Stromal cell of bone marrow (primary cell): Measurements from ENCODE around the gene CSF1R.

ENCODE experiments used
- DNase-seq: peaks from one replicate; pipeline ENCODE4 v3.0.0-alpha.2; 2012; ENCODE audit warnings: low read depth

The CSF1R gene

GRCh38 chr5:150085950-150086715 lies at the start of gene CSF1R:
TSS of gene CSF1R (minus strand) at chr5:150086554. CDS start at chr5:150086427, 127 bp downstream.
- no peak for DNase-seq

- no peak for DNase-seq
Measured at GRCh38 chr5:150135557-150136304, 49.4 kb upstream of the CSF1R start.

- no peak for DNase-seq
Measured at GRCh38 chr5:150134198-150134588, 47.8 kb upstream of the CSF1R start.

- no peak for DNase-seq
Measured at GRCh38 chr5:150133581-150134197, 47.3 kb upstream of the CSF1R start.

GRCh38 chr5:150132740-150133139 lies 46.4 kb upstream of the CSF1R start:
- no peak for DNase-seq

- DNase-seq: no peak
Measured at GRCh38 chr5:150131978-150132694, 45.8 kb upstream of the CSF1R start.

GRCh38 chr5:150131461-150131860 lies 45.1 kb upstream of the CSF1R start:
- DNase-seq: no peak

- DNase-seq: no peak
Measured at GRCh38 chr5:150130493-150130922, 44.2 kb upstream of the CSF1R start.

GRCh38 chr5:150129813-150130492 lies 43.6 kb upstream of the CSF1R start:
- DNase-seq: no peak

GRCh38 chr5:150129454-150129812 lies 43.1 kb upstream of the CSF1R start:
- DNase-seq: no peak

GRCh38 chr5:150126921-150127265 lies 40.5 kb upstream of the CSF1R start:
- DNase-seq: no peak

GRCh38 chr5:150126199-150126920 lies 40.0 kb upstream of the CSF1R start:
- no peak for DNase-seq

- no peak for DNase-seq
Measured at GRCh38 chr5:150125334-150125733, 39.0 kb upstream of the CSF1R start.

- DNase-seq: no peak
Measured at GRCh38 chr5:150124596-150124995, 38.2 kb upstream of the CSF1R start.

GRCh38 chr5:150124111-150124557 lies 37.8 kb upstream of the CSF1R start:
- no peak for DNase-seq

GRCh38 chr5:150123542-150123941 lies 37.2 kb upstream of the CSF1R start:
- no peak for DNase-seq

- no peak for DNase-seq
Measured at GRCh38 chr5:150122536-150123481, 36.5 kb upstream of the CSF1R start.

GRCh38 chr5:150122158-150122510 lies 35.8 kb upstream of the CSF1R start:
- no peak for DNase-seq

- no peak for DNase-seq
Measured at GRCh38 chr5:150121448-150122157, 35.2 kb upstream of the CSF1R start.
